HEK293 (cell line): Measurements from ENCODE around the gene ZNF19.
A peak's percentile ranks its signal among the peaks of the same experiment; 100 is the strongest.

Experiments used
- AEBP2 ChIP-seq: fragments of 450-650 bp; formaldehyde crosslinking; IDR thresholded peaks from 2 replicates; pipeline ENCODE4 v1.5.1; 2016; ENCODE audit warnings: missing biosample characterization, missing genetic modification characterization, borderline replicate concordance
- BCL11B ChIP-seq: fragments of 450-650 bp; formaldehyde crosslinking; IDR thresholded peaks from 2 replicates; pipeline ENCODE4 v1.5.1; 2016; ENCODE audit warnings: low read depth, missing biosample characterization, missing genetic modification characterization
- GFI1B ChIP-seq: fragments of 450-650 bp; formaldehyde crosslinking; IDR thresholded peaks from 2 replicates; pipeline ENCODE4 v1.5.1; 2016; ENCODE audit warnings: missing biosample characterization, missing genetic modification characterization
- GLIS2 ChIP-seq: fragments of 450-650 bp; formaldehyde crosslinking; IDR thresholded peaks from 2 replicates; pipeline ENCODE4 v1.5.1; 2016; ENCODE audit warnings: missing biosample characterization, missing genetic modification characterization
- IKZF3 ChIP-seq: fragments of 450-650 bp; IDR thresholded peaks from 2 replicates; pipeline ENCODE4 v1.5.0; 2018; ENCODE audit warnings: missing biosample characterization, mild to moderate bottlenecking, missing genetic modification characterization, moderate library complexity
- MEIS1 ChIP-seq: sonication (generic); formaldehyde crosslinking; IDR thresholded peaks from 2 replicates; pipeline ENCODE4 v1.8.1; 2022; ENCODE audit warnings: missing genetic modification reagents, mild to moderate bottlenecking, borderline replicate concordance
- PATZ1 ChIP-seq: fragments of 450-650 bp; formaldehyde crosslinking; IDR thresholded peaks from 2 replicates; pipeline ENCODE4 v1.5.1; 2016; ENCODE audit warnings: missing biosample characterization, missing genetic modification characterization
- PRDM1 ChIP-seq: fragments of 450-650 bp; formaldehyde crosslinking; IDR thresholded peaks from 2 replicates; pipeline ENCODE4; 2016; ENCODE audit warnings: missing biosample characterization, missing genetic modification characterization
- WT1 ChIP-seq: fragments of 450-650 bp; formaldehyde crosslinking; IDR thresholded peaks from 2 replicates; pipeline ENCODE4 v1.5.1; 2016; ENCODE audit warnings: missing biosample characterization, missing genetic modification characterization
- YY2 ChIP-seq: fragments of 450-650 bp; formaldehyde crosslinking; IDR thresholded peaks from 2 replicates; pipeline ENCODE4 v1.5.1; 2016; ENCODE audit warnings: missing biosample characterization, missing genetic modification characterization
- ZBTB21 ChIP-seq: fragments of 450-650 bp; formaldehyde crosslinking; IDR thresholded peaks from 2 replicates; pipeline ENCODE4 v1.5.1; 2017; ENCODE audit warnings: missing biosample characterization, missing genetic modification characterization
- ZFP3 ChIP-seq: fragments of 450-650 bp; formaldehyde crosslinking; IDR thresholded peaks from 2 replicates; pipeline ENCODE4 v1.5.1; 2016; ENCODE audit warnings: low read depth, missing biosample characterization, missing genetic modification characterization
- ZNF114 ChIP-seq: fragments of 450-650 bp; formaldehyde crosslinking; IDR thresholded peaks from 2 replicates; pipeline ENCODE4 v1.5.0; 2017; ENCODE audit warnings: missing biosample characterization, missing genetic modification characterization
- ZNF16 ChIP-seq: fragments of 450-650 bp; formaldehyde crosslinking; IDR thresholded peaks from 2 replicates; pipeline ENCODE4 v1.5.1; 2016; ENCODE audit warnings: low read depth, missing biosample characterization, missing genetic modification characterization
- ZNF175 ChIP-seq: fragments of 450-650 bp; formaldehyde crosslinking; IDR thresholded peaks from 2 replicates; pipeline ENCODE4 v1.5.1; 2016; ENCODE audit warnings: missing biosample characterization, missing genetic modification characterization
- ZNF214 ChIP-seq: fragments of 450-650 bp; formaldehyde crosslinking; IDR thresholded peaks from 2 replicates; pipeline ENCODE4 v1.5.1; 2017; ENCODE audit warnings: missing biosample characterization, mild to moderate bottlenecking, missing genetic modification characterization, borderline replicate concordance
- ZNF223 ChIP-seq: fragments of 450-650 bp; formaldehyde crosslinking; IDR thresholded peaks from 2 replicates; pipeline ENCODE4 v1.5.1; 2016; ENCODE audit warnings: missing biosample characterization, missing genetic modification characterization
- ZNF239 ChIP-seq: fragments of 450-650 bp; formaldehyde crosslinking; IDR thresholded peaks from 2 replicates; pipeline ENCODE4 v1.5.1; 2016; ENCODE audit warnings: missing biosample characterization, missing genetic modification characterization
- ZNF350 ChIP-seq: fragments of 450-650 bp; formaldehyde crosslinking; IDR thresholded peaks from 2 replicates; pipeline ENCODE4 v1.5.0; 2017; ENCODE audit warnings: missing biosample characterization, mild to moderate bottlenecking, missing genetic modification characterization
- ZNF394 ChIP-seq: fragments of 450-650 bp; formaldehyde crosslinking; IDR thresholded peaks from 2 replicates; pipeline ENCODE4 v1.5.1; 2016; ENCODE audit warnings: missing biosample characterization, missing genetic modification characterization, mild to moderate bottlenecking, moderate library complexity, borderline replicate concordance
- ZNF473 ChIP-seq: fragments of 450-650 bp; formaldehyde crosslinking; IDR thresholded peaks from 2 replicates; pipeline ENCODE4 v1.5.1; 2017; ENCODE audit warnings: missing biosample characterization, missing genetic modification characterization
- ZNF488 ChIP-seq: fragments of 450-650 bp; formaldehyde crosslinking; IDR thresholded peaks from 2 replicates; pipeline ENCODE4 v1.5.1; 2016; ENCODE audit warnings: missing biosample characterization, missing genetic modification characterization
- ZNF521 ChIP-seq: fragments of 450-650 bp; formaldehyde crosslinking; IDR thresholded peaks from 2 replicates; pipeline ENCODE4 v1.5.1; 2017; ENCODE audit warnings: missing biosample characterization, mild to moderate bottlenecking, missing genetic modification characterization
- ZNF549 ChIP-seq: fragments of 450-650 bp; IDR thresholded peaks from 2 replicates; pipeline ENCODE4 v1.5.1; 2018; ENCODE audit warnings: missing biosample characterization, missing genetic modification characterization, mild to moderate bottlenecking, inconsistent platforms, moderate library complexity
- ZNF621 ChIP-seq: fragments of 450-650 bp; formaldehyde crosslinking; IDR thresholded peaks from 2 replicates; pipeline ENCODE4 v1.5.1; 2017; ENCODE audit warnings: missing biosample characterization, missing genetic modification characterization
- ZNF626 ChIP-seq: fragments of 450-650 bp; sonication (Bioruptor Pico); formaldehyde crosslinking; IDR thresholded peaks from 2 replicates; pipeline ENCODE4 v1.5.1; 2018; ENCODE audit warnings: missing biosample characterization, missing genetic modification characterization, inconsistent platforms
- ZNF707 ChIP-seq: fragments of 450-650 bp; formaldehyde crosslinking; IDR thresholded peaks from 2 replicates; pipeline ENCODE4 v1.5.1; 2016; ENCODE audit warnings: missing biosample characterization, missing genetic modification characterization
- ZNF768 ChIP-seq: fragments of 450-650 bp; formaldehyde crosslinking; IDR thresholded peaks from 2 replicates; pipeline ENCODE4 v1.5.1; 2018; ENCODE audit warnings: missing biosample characterization, mild to moderate bottlenecking, missing genetic modification characterization
- ZNF843 ChIP-seq: fragments of 450-650 bp; formaldehyde crosslinking; IDR thresholded peaks from 2 replicates; pipeline ENCODE4 v1.5.1; 2016; ENCODE audit warnings: missing biosample characterization, missing genetic modification characterization
- TF ChIP-seq, protein P1 (sequence below): fragments of 450-650 bp; formaldehyde crosslinking; IDR thresholded peaks from 2 replicates; pipeline ENCODE4 v1.5.1; 2017; ENCODE audit warnings: missing biosample characterization, mild to moderate bottlenecking, missing genetic modification characterization, moderate library complexity
- TF ChIP-seq, protein P2 (sequence below): fragments of 450-650 bp; IDR thresholded peaks from 2 replicates; pipeline ENCODE4 v1.5.1; 2018; ENCODE audit warnings: missing biosample characterization, mild to moderate bottlenecking, missing genetic modification characterization
- TF ChIP-seq, protein P3 (sequence below): fragments of 450-650 bp; formaldehyde crosslinking; IDR thresholded peaks from 2 replicates; pipeline ENCODE4 v1.5.1; 2016; ENCODE audit warnings: missing biosample characterization, missing genetic modification characterization

Gene ZNF19

GRCh38 chr16:71484006-71484893, 4.9 kb downstream of the ZNF19 start (continued):
- no peak for TF ChIP-seq GFI1B (tag by site-specific recombination)
- TF ChIP-seq WT1 (tag by site-specific recombination), result no peak
- TF ChIP-seq ZNF473, result no peak
- TF ChIP-seq ZNF843, result peak; percentile 25; the same call in 1 of the 2 replicates
- TF ChIP-seq, protein P1, sequence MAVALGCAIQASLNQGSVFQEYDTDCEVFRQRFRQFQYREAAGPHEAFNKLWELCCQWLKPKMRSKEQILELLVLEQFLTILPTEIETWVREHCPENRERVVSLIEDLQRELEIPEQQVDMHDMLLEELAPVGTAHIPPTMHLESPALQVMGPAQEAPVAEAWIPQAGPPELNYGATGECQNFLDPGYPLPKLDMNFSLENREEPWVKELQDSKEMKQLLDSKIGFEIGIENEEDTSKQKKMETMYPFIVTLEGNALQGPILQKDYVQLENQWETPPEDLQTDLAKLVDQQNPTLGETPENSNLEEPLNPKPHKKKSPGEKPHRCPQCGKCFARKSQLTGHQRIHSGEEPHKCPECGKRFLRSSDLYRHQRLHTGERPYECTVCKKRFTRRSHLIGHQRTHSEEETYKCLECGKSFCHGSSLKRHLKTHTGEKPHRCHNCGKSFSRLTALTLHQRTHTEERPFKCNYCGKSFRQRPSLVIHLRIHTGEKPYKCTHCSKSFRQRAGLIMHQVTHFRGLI (tag by site-specific recombination), result no peak
- TF ChIP-seq ZFP3 (tag by site-specific recombination), result no peak
- TF ChIP-seq ZNF175, result no peak
- no peak for TF ChIP-seq ZNF768 (tag by site-specific recombination)
- no peak for TF ChIP-seq BCL11B
- TF ChIP-seq ZNF214 (tag by site-specific recombination), result no peak
- no peak for TF ChIP-seq IKZF3
- TF ChIP-seq AEBP2, result no peak
- TF ChIP-seq ZNF707 (tag by site-specific recombination), result no peak
- no peak for TF ChIP-seq ZNF521 (tag by site-specific recombination)
- no peak for TF ChIP-seq ZNF549 (tag by site-specific recombination)
- TF ChIP-seq ZNF350 (tag by site-specific recombination), result no peak
- no peak for TF ChIP-seq ZNF626
- TF ChIP-seq PATZ1 (tag by site-specific recombination), result peak; percentile 50; the same call in 1 of the 2 replicates
- TF ChIP-seq PRDM1 (tag by site-specific recombination), result peak; percentile 51
- no peak for TF ChIP-seq ZNF488
- TF ChIP-seq ZNF16 (tag by site-specific recombination), result no peak
- peak; percentile 99 for TF ChIP-seq ZBTB21 (tag by site-specific recombination)
- TF ChIP-seq ZNF114, result no peak
- no peak for TF ChIP-seq ZNF621
- TF ChIP-seq GLIS2, result no peak
- TF ChIP-seq ZNF223 (tag by site-specific recombination), result no peak
- TF ChIP-seq YY2 (tag by site-specific recombination), result peak; percentile 71
- TF ChIP-seq ZNF394 (tag by site-specific recombination), result no peak; the same call in 1 of the 2 replicates
- TF ChIP-seq, protein P2, sequence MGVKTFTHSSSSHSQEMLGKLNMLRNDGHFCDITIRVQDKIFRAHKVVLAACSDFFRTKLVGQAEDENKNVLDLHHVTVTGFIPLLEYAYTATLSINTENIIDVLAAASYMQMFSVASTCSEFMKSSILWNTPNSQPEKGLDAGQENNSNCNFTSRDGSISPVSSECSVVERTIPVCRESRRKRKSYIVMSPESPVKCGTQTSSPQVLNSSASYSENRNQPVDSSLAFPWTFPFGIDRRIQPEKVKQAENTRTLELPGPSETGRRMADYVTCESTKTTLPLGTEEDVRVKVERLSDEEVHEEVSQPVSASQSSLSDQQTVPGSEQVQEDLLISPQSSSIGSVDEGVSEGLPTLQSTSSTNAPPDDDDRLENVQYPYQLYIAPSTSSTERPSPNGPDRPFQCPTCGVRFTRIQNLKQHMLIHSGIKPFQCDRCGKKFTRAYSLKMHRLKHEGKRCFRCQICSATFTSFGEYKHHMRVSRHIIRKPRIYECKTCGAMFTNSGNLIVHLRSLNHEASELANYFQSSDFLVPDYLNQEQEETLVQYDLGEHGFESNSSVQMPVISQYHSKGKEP, result no peak
- TF ChIP-seq MEIS1, result no peak
- TF ChIP-seq ZNF239 (tag by site-specific recombination), result no peak
- TF ChIP-seq, protein P3, sequence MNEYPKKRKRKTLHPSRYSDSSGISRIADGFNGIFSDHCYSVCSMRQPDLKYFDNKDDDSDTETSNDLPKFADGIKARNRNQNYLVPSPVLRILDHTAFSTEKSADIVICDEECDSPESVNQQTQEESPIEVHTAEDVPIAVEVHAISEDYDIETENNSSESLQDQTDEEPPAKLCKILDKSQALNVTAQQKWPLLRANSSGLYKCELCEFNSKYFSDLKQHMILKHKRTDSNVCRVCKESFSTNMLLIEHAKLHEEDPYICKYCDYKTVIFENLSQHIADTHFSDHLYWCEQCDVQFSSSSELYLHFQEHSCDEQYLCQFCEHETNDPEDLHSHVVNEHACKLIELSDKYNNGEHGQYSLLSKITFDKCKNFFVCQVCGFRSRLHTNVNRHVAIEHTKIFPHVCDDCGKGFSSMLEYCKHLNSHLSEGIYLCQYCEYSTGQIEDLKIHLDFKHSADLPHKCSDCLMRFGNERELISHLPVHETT (tag by site-specific recombination), result no peak
